Naive thymus-derived CD8-positive, alpha-beta T cell (primary cell): Measurements from ENCODE around the gene RIC1. TPM values are rescaled to one million over a fixed set of nuclear protein-coding genes. Genes with fewer than 3 reads are reported as not detected.
"Not testable (repeated sequence)": the region's sequence is repeated elsewhere in the genome, so short reads cannot be mapped to it uniquely, and the experiment has no call there.

Experiments used
- ATAC-seq, 2 donors: fragments of 150-1000 bp; cut with Tn5 transposase in 1 of 2; sonication (Bioruptor Pico), chemical (Tn5 transposase) in 1 of 2; 1 replicate in 1 of 2; 2 replicates in 1 of 2; pipeline ENCODE4 v1.10.0; 2021; ENCODE audit warnings: mild to moderate bottlenecking in 2 of 2, moderate library complexity in 2 of 2
- POLR2A ChIA-PET: fragments of 350-600 bp; sonication (Branson Sonifier 250); formaldehyde crosslinking; loops from one replicate; lab custom pipeline; 2021; ENCODE audit warnings: antibody characterized with exemption; lab: Charles Lee
- DNase-seq, 10 donors: peaks; one replicate each; pipeline versions ENCODE4 v3.0.0 to v3.0.0-alpha.2; 2020 to 2022
- H3K27ac Mint-ChIP-seq, 10 donors: one replicate each; pipeline ENCODE4 v1.8.0; 2020 to 2022; ENCODE audit warnings: mild to moderate bottlenecking in 10 of 10, mixed read lengths in 10 of 10, moderate library complexity in 4 of 10, inconsistent platforms in 1 of 10
- H3K27me3 Mint-ChIP-seq, 5 donors: one replicate each; pipeline ENCODE4 v1.8.0; 2021 to 2022; ENCODE audit warnings: mixed read lengths in 5 of 5
- H3K36me3 Mint-ChIP-seq, 3 donors: one replicate each; pipeline ENCODE4 v1.8.0; 2020 to 2022; ENCODE audit warnings: mixed read lengths in 3 of 3, mild to moderate bottlenecking in 2 of 3, inconsistent platforms in 1 of 3
- H3K4me1 Mint-ChIP-seq, 4 donors: one replicate each; pipeline ENCODE4 v1.8.0; 2021 to 2022; ENCODE audit warnings: mixed read lengths in 4 of 4
- H3K4me3 Mint-ChIP-seq, 10 donors: one replicate each; pipeline ENCODE4 v1.8.0; 2020 to 2022; ENCODE audit warnings: mild to moderate bottlenecking in 10 of 10, mixed read lengths in 10 of 10, moderate library complexity in 6 of 10, inconsistent platforms in 1 of 10
- H3K9me3 Mint-ChIP-seq, 9 donors: one replicate each; pipeline ENCODE4 v1.8.0; 2020 to 2022; ENCODE audit warnings: mixed read lengths in 9 of 9, mild to moderate bottlenecking in 3 of 9, inconsistent platforms in 1 of 9, moderate library complexity in 1 of 9
- polyA plus RNA-seq, 3 donors: library from polyadenylated mRNA; unstranded; fragments of 300-500 nt; fragmentation: Illumina TruSeq; gene quantifications; one replicate each; pipeline ENCODE4 v1.2.3, GENCODE V29; 2021
- total RNA-seq, 8 experiments: library from RNA in 2 of 8; stranded (reverse) in 2 of 8; gene quantifications; one replicate each; pipeline ENCODE4 v1.2.3 and lab custom pipeline; 2021 to 2026

RIC1 gene, protein sequence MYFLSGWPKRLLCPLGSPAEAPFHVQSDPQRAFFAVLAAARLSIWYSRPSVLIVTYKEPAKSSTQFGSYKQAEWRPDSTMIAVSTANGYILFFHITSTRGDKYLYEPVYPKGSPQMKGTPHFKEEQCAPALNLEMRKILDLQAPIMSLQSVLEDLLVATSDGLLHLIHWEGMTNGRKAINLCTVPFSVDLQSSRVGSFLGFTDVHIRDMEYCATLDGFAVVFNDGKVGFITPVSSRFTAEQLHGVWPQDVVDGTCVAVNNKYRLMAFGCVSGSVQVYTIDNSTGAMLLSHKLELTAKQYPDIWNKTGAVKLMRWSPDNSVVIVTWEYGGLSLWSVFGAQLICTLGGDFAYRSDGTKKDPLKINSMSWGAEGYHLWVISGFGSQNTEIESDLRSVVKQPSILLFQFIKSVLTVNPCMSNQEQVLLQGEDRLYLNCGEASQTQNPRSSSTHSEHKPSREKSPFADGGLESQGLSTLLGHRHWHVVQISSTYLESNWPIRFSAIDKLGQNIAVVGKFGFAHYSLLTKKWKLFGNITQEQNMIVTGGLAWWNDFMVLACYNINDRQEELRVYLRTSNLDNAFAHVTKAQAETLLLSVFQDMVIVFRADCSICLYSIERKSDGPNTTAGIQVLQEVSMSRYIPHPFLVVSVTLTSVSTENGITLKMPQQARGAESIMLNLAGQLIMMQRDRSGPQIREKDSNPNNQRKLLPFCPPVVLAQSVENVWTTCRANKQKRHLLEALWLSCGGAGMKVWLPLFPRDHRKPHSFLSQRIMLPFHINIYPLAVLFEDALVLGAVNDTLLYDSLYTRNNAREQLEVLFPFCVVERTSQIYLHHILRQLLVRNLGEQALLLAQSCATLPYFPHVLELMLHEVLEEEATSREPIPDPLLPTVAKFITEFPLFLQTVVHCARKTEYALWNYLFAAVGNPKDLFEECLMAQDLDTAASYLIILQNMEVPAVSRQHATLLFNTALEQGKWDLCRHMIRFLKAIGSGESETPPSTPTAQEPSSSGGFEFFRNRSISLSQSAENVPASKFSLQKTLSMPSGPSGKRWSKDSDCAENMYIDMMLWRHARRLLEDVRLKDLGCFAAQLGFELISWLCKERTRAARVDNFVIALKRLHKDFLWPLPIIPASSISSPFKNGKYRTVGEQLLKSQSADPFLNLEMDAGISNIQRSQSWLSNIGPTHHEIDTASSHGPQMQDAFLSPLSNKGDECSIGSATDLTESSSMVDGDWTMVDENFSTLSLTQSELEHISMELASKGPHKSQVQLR (N-terminal part only)
- total RNA-seq (10 to 100 TPM; 30.1 to 30.6 TPM), polyA plus RNA-seq (1 to 10 TPM; 5.4 to 8.3 (median 6.2) TPM), total RNA-seq (lab: John Stamatoyannopoulos, UW) (48.4 to 82.8 (median 72.3) reads per million in 6 experiments)

DNA sequence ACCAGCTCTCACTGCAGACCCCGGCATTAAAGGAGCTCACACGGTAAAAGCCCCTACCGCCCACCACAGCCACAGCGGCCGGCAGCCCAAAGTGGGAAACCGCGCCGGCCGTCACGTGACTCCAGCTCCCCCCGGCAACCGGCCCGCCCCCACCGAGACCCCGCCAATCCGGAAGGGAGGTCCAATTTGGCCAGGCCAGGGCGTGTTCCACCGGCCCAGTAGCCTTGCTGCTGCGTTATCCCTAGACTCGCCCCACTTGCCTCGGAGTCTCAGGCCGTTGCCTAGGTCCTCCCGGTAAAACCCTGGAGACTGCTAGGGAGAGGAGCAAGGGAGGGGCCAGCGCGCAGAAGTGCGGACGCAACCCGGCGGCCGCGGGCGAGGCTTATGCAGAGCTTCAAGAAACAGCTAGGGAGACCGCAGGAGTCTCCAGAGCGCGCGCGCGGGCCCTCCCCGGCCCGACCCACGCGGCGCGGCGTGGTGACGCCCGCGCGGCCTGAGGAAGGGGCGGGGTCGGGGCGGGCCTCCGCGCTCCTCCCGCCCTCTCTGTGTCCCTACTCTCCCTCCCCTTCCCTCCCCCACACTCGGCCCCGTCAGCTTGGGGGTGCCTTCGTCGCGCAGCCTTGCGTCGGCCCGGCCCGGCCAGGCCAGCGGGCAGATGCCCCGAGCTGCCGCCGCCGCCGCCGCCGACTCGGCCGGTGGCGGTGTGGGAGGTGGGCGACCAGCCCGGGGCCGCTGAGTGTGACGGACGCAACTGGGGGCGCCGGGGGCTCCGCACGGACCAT lies at the start of gene RIC1:
TSS of gene RIC1 (plus strand) at position 578 of the 782 bp plus-strand sequence. CDS start at position 781, 203 bp downstream.
- H3K4me3 Mint-ChIP-seq = peak within 1 kb of the TSS; percentile 96 to 100 (median 99)
- H3K36me3 Mint-ChIP-seq = peaks cover 0 to 3% (median 0%) of the 10 kb centered on the region in 3 donors
- no peaks in the 10 kb centered on the region for H3K9me3 Mint-ChIP-seq
- H3K27ac Mint-ChIP-seq = peak within 1 kb of the TSS; percentile 96 to 100 (median 98)
- DNase-seq = peak; percentile 84 to 93 (median 88)
- POLR2A ChIA-PET = interaction anchor here (0.6 to 3.6 kb wide), 28 partner anchors 9 to 1129 kb away, joined by 3 to 29 read pairs (median 5); partner anchors contain the start of genes AK3, CD274, CDC37L1 and ERMP1
- H3K4me1 Mint-ChIP-seq = peaks cover 34 to 80% (median 67%) of the 10 kb centered on the region in 4 donors
- ATAC-seq = peak; percentile 82 to 86
- no peaks in the 10 kb centered on the region for H3K27me3 Mint-ChIP-seq

DNA sequence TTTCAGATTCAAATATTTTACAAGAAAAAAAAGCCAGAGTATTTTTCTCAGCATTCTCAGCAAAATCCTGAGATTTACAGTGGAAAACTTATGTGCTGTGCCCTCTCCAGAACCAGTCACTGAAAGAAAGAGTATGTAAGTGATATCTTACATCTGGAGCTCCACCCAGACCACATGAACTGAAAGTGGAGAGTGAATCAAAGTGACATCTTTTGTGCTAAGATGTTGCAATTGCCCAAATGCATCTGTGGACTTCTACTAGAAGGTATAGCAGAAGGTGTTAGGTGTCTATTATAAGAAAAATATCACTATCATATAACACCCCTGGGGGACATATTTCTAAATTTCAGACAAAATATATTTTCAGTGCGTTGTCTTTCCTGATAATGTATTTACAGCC lies 49.0 kb upstream of the RIC1 start:
- Mint-ChIP-seq H3K36me3 (peaks cover 0 to 5% (median 0%) of the 10 kb centered on the region in 3 donors), H3K27ac (peak overlapping the region in 2 of 10 donors; percentile 37 to 61), H3K9me3 (no peaks in the 10 kb centered on the region), H3K27me3 (no peaks in the 10 kb centered on the region), H3K4me1 (peaks cover 8 to 27% (median 16%) of the 10 kb centered on the region in 4 donors), H3K4me3 (no peak overlapping the region)
- DNase-seq = no peak
- ATAC-seq = no peak
- POLR2A ChIA-PET = no interaction called here

DNA sequence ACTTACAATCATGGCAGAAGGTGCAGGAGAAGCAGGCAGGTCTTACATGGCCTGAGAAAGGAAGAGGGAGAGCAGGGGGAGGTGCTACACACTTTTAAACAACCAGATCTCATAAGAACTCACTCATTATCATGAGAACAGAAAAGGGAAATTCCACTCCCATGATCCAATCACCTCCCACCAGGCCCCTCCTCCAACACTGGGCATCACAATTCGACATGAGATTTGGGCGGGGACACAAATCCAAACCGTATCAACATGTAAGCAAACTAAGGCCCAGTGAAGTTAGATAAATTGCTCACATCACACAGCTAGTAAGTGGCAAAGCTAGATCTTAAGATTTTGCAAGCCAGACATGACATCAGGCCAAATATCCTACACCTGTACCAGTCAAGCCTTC lies 48.3 kb upstream of the RIC1 start:
- Mint-ChIP-seq H3K9me3 (no peaks in the 10 kb centered on the region), H3K27ac (peak overlapping the region in 3 of 10 donors; percentile 40 to 56 (median 56)), H3K4me3 (no peak overlapping the region), H3K27me3 (no peaks in the 10 kb centered on the region), H3K36me3 (peaks cover 0 to 3% (median 0%) of the 10 kb centered on the region in 3 donors), H3K4me1 (peaks cover 8 to 30% (median 17%) of the 10 kb centered on the region in 4 donors)
- POLR2A ChIA-PET = no interaction called here
- DNase-seq = no peak
- ATAC-seq = no peak

DNA sequence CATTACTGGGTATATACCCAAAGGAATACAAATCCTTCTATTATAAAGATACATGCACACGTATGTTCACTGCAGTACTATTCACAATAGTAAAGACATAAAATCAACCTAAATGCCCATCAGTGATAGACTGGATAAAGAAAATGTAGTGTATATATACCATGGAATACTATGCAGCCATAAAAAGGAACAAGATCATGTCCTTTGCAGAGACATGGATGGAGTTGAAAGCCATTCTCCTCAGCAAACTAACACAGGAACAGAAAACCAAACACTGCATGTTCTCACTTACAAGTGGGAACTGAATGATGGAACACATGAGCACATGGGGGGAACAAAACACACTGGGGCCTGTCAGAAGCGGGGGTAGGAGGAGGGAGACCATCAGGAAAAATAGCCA lies 47.2 kb upstream of the RIC1 start:
- ATAC-seq, POLR2A ChIA-PET, H3K27me3 Mint-ChIP-seq, DNase-seq, H3K9me3 Mint-ChIP-seq, H3K36me3 Mint-ChIP-seq, H3K4me3 Mint-ChIP-seq: not testable (repeated sequence)
- H3K4me1 Mint-ChIP-seq = peaks cover 16 to 41% (median 27%) of the 10 kb centered on the region in 4 donors
- H3K27ac Mint-ChIP-seq = peak overlapping the region in 6 of 10 donors; percentile 32 to 74 (median 45)

DNA sequence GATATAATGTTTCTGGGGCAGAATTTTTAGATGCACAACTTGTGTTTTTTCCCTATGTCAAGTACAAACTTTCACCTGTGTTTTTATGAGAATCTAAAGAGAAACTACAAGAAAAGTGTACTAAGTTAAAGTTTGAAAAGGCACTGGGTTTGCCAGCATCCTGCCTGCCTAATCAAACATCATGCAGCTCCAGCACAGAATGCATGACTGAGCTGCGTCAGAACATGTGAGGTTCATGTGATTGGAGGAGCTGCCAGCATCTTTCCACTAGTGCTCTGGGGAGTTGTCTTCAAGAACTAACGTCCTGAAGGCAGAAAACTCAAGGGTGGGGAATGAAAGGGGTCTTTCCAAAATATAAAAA lies 46.1 kb upstream of the RIC1 start:
- Mint-ChIP-seq H3K27ac (peak overlapping the region in 9 of 10 donors; percentile 40 to 89 (median 85)), H3K27me3 (no peaks in the 10 kb centered on the region), H3K9me3 (no peaks in the 10 kb centered on the region), H3K36me3 (no peaks in the 10 kb centered on the region), H3K4me1 (peaks cover 23 to 49% (median 38%) of the 10 kb centered on the region in 4 donors), H3K4me3 (peak overlapping the region in 4 of 10 donors; percentile 13 to 46 (median 38))
- ATAC-seq = peak; percentile 77 to 90
- POLR2A ChIA-PET = interaction anchor here (1.4 to 2.4 kb wide), 4 partner anchors 13 to 145 kb away, joined by 5 to 16 read pairs (median 8); partner anchors contain the start of genes PLGRKT and RIC1
- DNase-seq = peak in 9 of 10 donors; percentile 2 to 71 (median 41)

DNA sequence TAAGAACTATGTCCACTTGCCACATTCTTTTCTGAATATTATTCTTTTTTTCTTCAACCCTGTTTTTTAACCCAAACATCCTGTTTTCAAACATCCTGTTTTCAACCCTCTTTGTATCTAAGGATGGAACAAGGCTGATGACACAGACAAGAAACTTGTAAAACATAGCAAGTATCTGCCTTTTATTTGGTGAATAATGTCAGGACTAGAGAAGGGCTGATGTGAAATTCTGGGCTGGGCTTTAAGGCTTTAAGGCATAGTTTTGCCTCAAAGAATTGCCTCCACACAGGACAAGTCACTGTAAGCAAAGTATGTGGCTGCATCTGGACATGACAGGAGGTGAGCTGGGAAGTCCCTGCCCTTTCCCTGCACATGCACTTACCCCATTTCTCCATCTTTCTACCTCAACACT lies 42.5 kb upstream of the RIC1 start:
- H3K4me3 Mint-ChIP-seq = peak overlapping the region in 8 of 10 donors; percentile 14 to 63 (median 40)
- H3K9me3 Mint-ChIP-seq = no peaks in the 10 kb centered on the region
- ATAC-seq = peak; percentile 63 to 69
- H3K4me1 Mint-ChIP-seq = peaks cover 20 to 54% (median 40%) of the 10 kb centered on the region in 4 donors
- peak overlapping the region; percentile 88 to 98 (median 93) for H3K27ac Mint-ChIP-seq
- DNase-seq = peak in 3 of 10 donors; percentile 30 to 69 (median 64)
- no peaks in the 10 kb centered on the region for H3K36me3 Mint-ChIP-seq
- no peaks in the 10 kb centered on the region for H3K27me3 Mint-ChIP-seq
- POLR2A ChIA-PET = interaction anchor here (0.6 to 5.5 kb wide), 7 partner anchors 23 to 819 kb away, joined by 3 to 46 read pairs (median 11); partner anchors contain the start of genes CD274, PLGRKT and RIC1

DNA sequence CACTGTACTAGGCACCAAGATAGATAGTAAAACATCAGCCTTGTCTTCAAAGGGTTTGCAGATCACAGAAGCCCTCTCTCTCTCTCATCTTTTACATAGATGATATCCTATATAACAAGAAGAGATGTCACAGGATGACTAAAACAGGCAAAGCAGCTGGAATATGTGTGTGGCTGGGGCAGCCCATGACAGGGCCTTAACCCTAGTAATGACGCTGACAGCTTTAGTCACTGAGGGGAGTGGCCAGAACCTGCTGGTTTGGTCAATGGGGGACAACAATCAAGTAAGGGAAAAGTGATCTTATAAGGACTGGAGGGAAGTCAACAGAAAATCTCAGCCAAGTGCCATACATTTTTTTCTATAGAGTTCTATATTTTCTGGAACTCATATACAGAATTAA lies 41.9 kb upstream of the RIC1 start:
- ATAC-seq (no peak), DNase-seq (no peak)
- Mint-ChIP-seq H3K4me3 (peak overlapping the region in 5 of 10 donors; percentile 1 to 54 (median 38)), H3K36me3 (no peaks in the 10 kb centered on the region), H3K27me3 (no peaks in the 10 kb centered on the region), H3K4me1 (peaks cover 17 to 61% (median 39%) of the 10 kb centered on the region in 4 donors), H3K27ac (peak overlapping the region; percentile 88 to 98 (median 93)), H3K9me3 (no peaks in the 10 kb centered on the region)
- POLR2A ChIA-PET = interaction anchor here (0.6 to 5.5 kb wide), 7 partner anchors 24 to 820 kb away, joined by 3 to 46 read pairs (median 11); partner anchors contain the start of genes CD274, PLGRKT and RIC1

DNA sequence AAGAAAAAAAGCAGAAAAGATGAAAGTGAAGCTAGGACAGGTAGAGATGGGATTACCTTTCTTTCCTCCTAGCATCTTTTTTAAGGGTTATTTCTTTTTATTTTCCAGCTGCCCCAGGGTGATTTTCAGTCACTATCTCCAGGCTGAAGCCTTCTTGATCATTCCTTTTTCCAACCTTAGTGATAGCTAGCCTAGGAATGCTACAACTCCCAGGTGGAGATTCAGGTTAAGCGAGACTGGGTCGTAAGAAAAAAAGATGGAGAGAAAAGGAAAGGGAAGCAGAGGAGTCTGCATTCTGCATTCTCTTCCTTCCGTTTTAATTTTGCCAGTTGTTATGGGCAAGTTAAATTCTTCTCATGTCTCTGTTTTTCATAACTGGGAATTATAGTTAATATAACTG lies 36.7 kb upstream of the RIC1 start:
- POLR2A ChIA-PET = no interaction called here
- H3K9me3 Mint-ChIP-seq = no peaks in the 10 kb centered on the region
- H3K36me3 Mint-ChIP-seq = no peaks in the 10 kb centered on the region
- DNase-seq (no peak), ATAC-seq (no peak)
- H3K27me3 Mint-ChIP-seq = no peaks in the 10 kb centered on the region
- H3K4me1 Mint-ChIP-seq = peaks cover 5 to 49% (median 10%) of the 10 kb centered on the region in 4 donors
- no peak overlapping the region for H3K4me3 Mint-ChIP-seq
- peak overlapping the region in 1 of 10 donors; percentile 19 for H3K27ac Mint-ChIP-seq

DNA sequence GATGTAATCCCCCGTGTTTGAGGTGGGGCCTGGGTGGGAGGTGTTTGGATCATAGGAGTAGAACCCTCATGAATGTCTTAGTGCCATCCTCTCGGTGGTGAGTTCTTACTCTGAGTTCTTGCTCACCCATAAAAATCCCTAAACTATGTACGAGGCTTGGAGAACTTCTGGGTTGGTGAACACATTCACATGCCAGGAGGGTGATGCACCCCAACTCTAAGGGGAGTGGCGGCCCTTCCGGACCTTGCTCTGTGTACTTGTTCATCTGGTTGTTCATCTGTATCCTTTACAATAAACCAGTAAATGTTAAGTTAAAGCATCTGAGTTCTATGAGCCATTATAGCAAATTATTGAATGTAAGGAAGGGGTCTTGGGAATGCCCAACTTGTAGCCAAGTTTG lies 36.0 kb upstream of the RIC1 start:
- POLR2A ChIA-PET = no interaction called here
- ATAC-seq (no peak), DNase-seq (no peak)
- Mint-ChIP-seq H3K27ac (peak overlapping the region in 3 of 10 donors; percentile 15 to 56 (median 35)), H3K4me1 (peaks cover 2 to 44% (median 4%) of the 10 kb centered on the region in 4 donors), H3K36me3 (no peaks in the 10 kb centered on the region), H3K4me3 (no peak overlapping the region), H3K27me3 (no peaks in the 10 kb centered on the region), H3K9me3 (no peaks in the 10 kb centered on the region)

DNA sequence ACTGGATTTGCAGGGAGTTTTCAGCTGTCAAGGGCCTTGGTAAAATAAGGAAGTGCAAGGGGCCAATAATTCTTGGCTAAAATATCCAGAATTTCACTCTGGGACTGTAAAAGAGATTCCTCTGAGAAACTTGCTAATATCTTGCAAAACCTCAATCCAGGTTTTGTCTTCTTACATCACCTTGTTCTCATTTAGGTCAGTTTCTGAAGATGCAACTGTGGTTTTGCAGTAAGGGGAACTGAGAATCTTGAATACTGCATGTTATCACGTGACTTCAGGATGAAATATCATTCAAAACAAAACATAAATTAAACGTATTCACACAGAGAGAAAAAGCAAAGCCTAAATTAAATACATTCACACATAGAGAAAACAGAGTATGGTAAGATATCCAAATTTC lies 35.0 kb upstream of the RIC1 start:
- peak overlapping the region in 2 of 10 donors; percentile 3 to 77 for H3K27ac Mint-ChIP-seq
- no peaks in the 10 kb centered on the region for H3K36me3 Mint-ChIP-seq
- no peak for ATAC-seq
- peak overlapping the region in 1 of 10 donors; percentile 37 for H3K4me3 Mint-ChIP-seq
- no peaks in the 10 kb centered on the region for H3K9me3 Mint-ChIP-seq
- no peaks in the 10 kb centered on the region for H3K27me3 Mint-ChIP-seq
- POLR2A ChIA-PET = no interaction called here
- no peak for DNase-seq
- peaks cover 2 to 44% (median 4%) of the 10 kb centered on the region in 4 donors for H3K4me1 Mint-ChIP-seq

DNA sequence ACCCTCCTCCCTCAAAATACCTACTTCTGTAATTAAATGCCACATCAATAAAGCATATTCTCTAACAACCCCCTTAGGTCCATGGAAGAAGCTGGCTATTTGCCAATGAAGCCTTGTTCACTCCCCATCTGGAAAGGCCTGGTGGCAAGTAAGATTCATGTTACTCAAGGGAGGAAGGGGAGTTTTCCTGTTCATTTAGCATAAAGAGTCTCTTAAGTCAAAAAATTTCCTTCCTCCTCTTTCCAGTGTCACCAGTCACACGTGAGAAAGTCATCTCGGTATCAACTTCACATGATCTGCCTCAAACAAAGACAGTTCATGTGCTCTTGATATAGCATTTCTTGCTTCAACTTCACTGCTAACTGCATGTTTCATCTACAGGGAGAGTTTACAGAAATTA lies 32.7 kb upstream of the RIC1 start:
- Mint-ChIP-seq H3K27ac (no peak overlapping the region), H3K9me3 (no peaks in the 10 kb centered on the region), H3K4me1 (peaks cover 2 to 35% (median 11%) of the 10 kb centered on the region in 4 donors), H3K4me3 (no peak overlapping the region), H3K27me3 (no peaks in the 10 kb centered on the region), H3K36me3 (no peaks in the 10 kb centered on the region)
- ATAC-seq (no peak), DNase-seq (no peak)
- POLR2A ChIA-PET = interaction anchor here (0.6 kb wide), 1 partner anchor 124 kb away, joined by 3 read pairs; no protein-coding TSS in a partner anchor
